HG02852 (cell line): ENCODE results near the gene MBD4.
"Not testable (repeated sequence)": the region's sequence is repeated elsewhere in the genome, so short reads cannot be mapped to it uniquely, and the experiment has no call there.

Source experiments
- ATAC-seq: cut with Tn5 transposase; IDR thresholded peaks from one replicate; pipeline ENCODE4 v1.9.1; 2021; ENCODE audit warnings: mild to moderate bottlenecking, moderate library complexity; ENCODE audit not compliant: unreplicated experiment

Gene MBD4

DNA sequence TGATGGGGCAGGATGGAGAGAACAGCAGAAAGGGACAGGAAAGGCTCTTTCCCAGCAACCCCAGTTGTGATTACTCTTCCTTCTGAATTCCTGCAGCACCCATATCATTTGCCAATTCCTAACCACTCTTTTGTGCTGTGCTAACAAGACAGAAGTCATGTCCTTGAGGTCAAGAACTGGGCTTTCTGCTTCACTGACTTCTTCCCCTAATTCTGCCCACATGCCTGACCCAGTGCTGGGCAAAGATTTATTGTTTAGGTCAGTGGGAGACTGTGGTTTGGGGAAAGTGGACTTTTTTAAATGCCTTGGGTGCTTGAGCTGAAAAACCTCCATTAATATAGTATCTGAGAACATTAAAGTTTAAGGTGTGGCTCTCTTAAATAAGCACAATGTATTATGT, 7.1 kb downstream of the MBD4 start:
- no peak for ATAC-seq

DNA sequence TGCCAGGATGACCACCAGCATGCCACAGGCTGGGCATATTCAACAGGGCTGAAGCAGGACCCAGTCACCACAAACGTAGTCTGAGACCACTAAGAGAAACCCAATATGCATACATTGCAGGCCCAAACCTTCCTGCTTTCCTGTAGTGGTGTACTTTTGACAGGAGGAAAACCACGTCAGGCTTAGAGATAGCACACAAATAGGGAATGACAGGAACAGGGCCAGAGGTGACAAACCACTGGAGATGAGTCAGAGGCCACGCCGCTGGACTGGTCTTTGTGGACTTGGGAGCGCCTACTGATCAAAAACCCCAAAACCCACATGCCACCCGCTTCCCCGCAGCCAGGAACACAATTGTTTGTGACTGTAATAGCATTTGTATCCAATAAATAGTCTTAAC, 7.7 kb downstream of the MBD4 start:
- ATAC-seq: no peak

DNA sequence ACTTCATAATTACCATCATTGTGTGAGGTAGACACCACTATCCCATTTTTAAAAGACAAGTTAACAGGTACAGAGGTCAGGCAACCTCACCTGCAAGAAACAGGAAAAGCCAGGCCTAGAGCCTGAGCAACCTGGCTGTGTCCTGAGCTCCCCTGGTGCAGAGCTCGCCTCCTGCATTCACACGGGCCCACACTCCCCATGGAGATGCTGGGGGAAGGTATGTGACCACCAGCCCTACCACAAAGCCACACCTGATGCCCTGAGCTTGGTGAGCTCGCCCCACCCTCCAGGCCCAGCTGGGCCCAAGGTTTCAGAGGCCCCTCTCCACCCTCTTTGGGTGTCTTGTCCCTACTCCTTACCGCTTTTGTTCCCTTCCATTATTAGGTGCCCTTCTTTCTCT, 10.1 kb downstream of the MBD4 start:
- no peak for ATAC-seq

DNA sequence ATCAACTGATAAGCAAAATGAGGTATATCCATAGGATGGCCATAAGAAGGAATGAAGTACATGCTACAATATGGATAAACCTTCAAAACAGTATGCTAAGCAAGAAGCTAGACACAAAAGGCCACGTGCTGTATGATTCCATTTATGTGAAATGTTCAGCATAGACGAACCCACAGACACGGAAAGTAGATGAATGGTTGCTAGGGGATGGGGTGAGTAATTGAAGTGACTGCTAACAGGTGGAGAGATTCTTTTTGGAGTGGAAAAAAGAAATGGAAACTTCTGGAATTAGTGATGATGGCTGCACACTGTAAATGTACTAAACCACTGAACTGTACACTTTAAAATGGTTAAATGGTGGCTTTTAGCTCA, 10.7 kb downstream of the MBD4 start:
- ATAC-seq: no peak

DNA sequence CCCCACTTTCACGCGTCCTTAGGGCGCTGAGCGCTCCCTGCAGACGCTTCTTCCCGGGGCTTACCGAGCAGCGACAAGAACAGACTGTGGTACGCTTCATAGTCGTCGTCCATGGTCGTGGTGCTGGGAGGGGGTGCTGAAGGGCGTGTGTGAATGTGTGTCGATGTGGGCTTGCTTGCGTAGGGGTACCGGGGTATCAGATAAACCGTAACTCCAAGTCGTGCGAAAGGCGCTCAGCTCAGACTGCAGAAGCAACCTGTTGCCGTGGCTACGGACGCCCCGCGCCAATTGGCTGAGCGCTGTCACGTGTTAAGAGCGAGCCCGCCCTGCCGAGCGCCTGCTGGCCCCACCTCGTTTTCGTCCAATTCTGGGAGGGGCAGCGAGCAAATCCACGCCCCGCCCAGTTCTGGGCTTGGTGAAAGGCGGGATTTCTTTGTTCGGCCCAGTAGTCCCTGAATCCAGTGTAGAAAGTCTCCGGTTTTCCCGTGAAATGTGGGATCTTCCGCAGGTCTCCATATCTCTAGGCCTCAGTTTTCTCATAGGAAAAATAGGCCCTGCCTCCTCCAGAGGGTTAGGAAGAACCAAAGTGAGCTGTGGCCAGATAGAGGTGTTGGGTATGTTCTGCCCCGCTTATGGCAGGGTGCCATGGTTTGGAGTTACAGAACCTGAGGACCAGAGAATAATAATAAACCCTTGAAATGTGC, 11.2 kb downstream of the MBD4 start, which contains the start of gene EFCAB12:
Gene EFCAB12 (minus strand): TSS at position 261 of the 704 bp plus-strand sequence. CDS start 148 bp downstream, at position 113.
- ATAC-seq: peak; percentile 89

DNA sequence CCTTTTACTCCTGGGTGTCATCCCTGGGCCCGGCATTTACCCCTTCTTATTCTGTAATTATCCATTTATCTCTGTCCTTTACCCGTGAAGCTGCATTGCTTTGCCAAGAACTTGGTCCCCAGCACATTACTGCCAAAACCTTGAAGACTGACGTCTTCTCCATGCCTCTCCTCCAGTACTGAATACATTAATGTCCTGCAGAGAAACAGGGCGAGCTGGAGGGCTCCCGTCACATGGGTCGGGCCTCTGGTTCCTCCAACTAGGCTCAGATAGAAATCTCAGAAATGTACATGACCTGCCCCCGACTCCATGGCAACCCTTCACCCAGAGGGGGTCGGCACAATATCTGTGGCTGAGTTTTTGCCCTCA, 11.8 kb downstream of the MBD4 start:
- no peak for ATAC-seq

DNA sequence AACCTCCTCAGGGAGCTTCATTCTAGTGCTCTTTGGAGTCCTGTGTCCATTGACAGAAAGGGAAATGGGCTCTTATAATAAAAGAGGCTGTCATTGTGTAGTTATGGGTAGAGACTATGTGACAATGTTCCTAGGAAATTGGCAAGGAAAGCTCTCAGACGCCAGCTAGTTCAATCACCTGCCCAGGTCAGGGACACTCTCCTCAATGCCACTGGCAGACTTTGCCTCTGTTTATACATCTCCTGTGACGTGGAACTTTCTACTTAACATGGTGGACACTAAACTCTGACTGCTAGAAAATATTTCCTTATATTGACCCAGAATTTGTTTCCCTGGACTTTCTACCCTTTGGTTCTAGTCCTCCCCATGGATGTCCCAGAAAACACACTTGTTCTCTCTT, 14.1 kb downstream of the MBD4 start:
- ATAC-seq: no peak

DNA sequence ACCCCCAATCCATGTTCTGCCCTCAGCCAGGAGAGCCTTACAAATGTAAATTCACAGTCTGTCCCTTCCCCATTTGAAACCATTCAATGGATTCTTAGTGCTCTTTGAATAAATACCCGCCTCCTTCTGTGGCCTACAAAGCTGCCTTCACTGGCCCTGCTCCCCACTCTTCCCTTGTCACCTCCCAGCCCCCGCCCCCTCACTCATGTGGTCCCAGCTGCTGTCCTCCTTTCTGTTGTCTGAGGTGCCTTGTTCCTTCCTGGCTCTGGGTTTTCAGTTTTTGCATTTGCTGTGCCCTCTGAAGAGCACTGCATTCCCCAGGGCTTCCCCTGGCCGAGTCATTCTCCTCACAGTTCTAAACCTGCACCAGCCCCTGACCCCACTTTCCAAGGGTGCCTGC, 14.5 kb downstream of the MBD4 start:
- no peak for ATAC-seq

DNA sequence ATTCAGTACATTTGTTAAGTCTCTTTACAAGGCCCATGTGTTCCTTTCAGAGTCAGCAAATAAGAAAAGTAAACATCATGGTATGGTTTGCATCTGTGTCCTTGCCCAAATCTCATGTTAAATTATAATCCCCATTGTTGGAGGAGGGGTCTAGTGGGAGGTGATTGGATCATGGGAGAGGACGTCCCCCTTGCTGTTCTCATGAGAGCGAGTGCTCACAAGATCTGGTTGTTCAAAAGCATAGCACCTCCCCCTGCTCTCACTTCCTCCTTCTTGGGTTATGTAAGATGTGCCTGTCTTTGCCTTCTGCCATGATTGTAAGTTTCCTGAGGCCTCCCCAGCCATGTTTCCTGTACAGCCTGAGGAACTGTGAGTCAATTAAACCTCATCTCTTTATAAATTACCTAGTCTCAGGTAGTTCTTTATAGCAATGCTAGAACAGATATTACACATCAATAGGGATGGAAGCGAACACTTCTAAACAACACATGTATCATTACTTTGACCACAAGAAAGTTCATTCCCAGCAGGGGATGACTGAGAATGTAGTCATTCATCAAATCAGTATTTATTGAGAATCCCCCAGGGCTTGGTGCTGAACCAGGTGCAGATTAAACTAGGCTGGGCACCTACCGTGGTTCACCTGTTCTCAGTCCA, 15.4 kb downstream of the MBD4 start:
- peak; percentile 70 for ATAC-seq

DNA sequence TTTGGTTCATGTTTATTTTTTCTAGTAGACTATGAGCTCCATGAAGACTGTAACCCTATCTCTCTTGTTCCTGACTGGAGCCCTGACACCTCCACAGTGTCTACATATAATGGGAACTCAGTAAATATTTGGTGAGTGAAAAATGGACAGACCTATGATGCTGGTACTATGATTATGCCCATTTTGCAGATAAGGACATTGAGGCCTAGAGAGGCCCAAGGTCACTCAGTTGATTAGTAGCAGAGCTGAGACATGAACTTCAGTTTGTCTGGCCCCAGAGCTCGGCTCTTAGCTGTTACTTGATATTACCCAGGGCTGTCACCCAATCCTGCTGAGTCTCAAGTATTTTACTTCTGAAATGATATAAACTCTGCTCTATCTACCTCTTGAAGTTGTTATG, 16.9 kb downstream of the MBD4 start:
- no peak for ATAC-seq

DNA sequence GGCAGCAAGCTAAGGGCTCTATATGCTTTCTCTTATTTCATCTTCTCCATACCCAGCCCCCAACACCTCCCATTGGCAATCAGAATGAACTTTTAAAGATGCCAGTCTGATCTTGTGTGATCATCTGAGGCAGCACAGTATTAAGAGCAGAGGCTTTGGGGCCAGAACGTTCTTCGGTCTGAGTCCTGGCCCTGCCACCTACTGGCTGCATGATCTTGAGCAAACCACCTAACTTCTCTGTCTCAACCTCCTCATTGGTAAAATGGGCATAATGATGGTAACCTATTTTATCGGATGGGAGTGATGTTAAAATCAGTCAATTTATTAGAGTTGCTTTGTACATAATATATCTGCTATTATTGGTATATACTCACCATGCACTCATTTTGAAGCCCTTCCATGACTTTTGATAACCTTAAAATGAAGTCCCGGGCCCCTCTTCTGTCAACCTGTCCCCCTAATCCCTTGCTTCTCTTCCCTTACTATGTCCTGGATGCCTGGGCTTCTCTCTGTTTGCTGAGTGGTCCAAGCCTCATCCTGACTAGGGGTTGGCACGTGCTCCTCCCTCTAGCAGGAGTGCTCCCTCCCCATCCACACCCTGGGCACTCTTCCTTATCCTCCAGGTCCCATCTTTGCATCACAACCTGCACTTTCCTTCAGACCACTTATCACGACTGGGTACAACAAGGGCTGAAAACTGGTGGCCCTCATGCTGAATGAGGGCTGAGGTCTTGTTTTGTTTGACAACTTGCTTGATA, 17.6 kb downstream of the MBD4 start:
- no peak for ATAC-seq

DNA sequence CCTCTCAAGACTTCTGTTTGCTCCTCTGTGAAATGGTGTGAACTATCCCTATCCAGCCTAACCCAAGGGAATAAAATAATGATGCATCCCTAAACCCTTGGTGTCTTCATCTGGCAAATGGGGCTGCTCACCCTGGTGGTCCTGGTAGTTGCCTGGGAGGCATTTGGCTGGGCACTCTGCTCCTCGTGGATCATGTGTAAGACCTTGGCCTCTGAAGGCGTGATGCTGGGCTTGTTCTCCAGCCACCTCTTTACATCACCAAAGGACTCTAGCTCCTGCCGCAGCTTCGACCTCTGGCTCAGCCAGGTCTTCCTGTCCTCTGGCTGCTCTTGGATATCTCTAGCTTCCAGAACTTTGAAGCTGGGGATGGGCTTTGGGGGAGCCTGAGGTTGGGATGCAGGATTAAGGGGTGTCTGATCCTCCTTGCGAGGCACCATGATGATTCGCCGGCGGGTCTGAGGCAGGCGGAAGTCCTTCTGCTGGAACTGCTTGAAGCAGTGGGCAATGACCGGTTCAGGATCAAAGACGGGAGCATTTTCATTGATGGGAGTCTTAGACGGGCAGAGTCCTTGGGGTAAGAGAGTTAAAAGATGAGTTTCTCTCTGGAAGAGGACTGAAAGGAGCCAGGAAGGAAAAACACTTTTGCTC, 18.4 kb downstream of the MBD4 start:
- no peak for ATAC-seq

DNA sequence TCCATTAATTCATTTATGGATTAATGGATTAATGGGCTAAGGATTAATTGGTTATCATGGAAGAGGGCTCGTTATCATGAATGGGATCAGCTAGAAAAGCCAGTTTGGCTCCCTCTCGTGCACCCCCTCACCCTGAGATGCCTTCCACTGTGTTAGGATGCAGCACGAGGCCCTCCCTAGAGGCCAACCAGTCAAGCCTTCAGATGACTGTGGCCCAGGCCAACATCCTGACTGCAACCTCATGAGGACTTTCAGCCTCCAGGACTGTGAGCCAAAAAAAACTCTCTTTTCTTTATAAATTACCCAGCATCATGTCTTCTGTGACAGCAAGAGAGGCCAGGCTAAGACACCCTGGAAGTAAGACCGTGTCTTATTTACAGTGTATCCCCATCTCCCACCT, 20.3 kb downstream of the MBD4 start:
- ATAC-seq: no peak

DNA sequence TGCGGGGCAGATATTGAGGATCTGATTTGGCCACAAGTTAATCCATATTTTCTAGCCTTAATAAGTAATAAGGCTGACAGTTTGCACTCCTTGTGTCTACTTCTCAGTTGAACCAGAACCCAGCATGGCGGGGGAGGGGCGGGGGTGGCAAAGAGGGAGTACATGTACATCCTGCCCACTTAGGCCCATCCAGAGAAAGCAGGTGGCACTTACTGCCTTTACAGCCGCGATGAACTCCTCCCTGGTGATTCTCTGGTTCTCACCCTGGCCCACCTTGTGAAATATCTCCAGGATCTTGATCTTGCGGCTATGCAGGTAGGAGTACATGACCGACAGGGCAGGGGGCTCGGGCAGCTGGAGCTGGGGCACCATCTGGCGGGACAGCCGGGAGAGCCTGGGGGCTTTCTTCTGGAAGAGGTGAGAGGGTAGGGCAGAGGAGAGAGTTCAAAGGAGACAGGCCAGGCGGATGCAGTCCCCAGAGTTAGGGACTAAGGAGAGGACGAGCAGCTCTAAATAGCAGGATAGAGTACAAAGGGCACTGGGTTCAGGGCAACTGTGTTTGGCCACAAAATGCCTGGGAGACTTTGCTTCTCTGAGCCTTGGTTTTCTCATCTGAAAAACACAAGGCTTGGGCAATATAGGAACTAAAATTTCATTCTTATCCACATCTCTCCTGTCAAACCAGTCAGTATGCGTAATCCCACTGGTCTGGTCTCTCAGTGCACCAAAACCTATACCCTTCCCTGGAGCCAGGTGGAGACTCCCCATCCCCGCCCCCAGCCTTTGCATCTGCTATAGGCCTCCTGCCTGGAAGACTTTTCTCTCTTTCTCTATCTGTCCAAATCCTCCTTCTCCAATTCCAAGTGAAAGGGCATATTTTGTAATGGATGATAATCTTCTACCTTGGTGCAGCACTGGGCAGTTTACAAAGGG, 21.4 kb downstream of the MBD4 start:
- no peak for ATAC-seq

DNA sequence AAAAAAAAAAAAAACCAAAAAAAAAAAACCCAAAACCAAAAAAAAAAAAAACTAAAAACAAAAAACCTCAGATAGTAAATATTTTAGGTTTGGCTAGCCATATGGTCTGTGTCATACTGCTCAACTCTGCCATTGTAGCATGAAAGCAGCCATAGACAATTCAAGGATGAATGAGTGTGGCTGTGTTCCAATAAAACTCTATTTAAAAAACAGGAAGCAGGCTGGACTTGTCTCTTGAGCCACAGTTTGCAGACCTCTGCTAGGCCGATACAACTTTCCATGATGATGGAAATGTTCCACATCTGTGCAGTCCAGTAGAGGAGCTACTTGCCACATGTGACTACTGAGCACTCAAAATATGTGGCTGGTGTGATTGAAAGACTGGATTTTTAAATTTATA, 22.4 kb downstream of the MBD4 start:
- no peak for ATAC-seq

DNA sequence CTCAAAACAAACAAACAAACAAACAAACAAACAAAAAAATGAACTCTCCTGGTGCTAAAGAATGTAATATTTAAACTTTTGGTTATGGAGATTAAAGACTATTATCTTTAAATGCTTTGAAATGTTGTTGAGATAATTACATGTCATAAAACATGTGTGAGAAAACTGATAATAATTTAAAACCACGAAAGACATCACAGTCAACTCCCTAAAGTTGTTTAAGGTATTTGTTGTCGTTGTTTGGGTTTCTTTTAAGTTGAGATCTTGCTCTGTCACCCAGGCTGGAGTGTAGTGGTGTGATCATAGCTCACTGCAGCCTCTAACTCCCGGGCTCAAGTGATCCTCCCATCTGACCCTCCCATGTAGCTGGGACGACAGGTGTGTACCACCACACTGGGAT, 23.3 kb downstream of the MBD4 start:
- no peak for ATAC-seq

DNA sequence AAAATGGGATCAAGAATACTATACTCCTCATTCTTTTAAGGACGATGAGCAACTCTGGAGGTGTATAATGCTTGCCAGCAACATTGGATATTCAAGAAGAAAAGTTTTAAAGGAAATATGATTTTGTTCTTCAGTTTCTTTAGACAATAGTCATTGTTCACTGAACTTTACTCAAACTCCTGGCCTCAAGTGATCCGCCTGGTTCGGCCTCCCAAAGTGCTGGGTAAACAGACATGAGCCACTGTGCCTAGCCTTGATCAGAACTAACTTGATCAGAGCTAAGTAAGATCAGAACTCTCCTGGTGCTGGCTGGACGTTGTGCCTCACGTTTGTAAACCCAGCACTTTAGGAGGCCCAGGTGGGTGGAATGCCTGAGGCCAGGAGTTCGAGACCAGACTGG, 23.9 kb downstream of the MBD4 start:
- ATAC-seq: no peak

DNA sequence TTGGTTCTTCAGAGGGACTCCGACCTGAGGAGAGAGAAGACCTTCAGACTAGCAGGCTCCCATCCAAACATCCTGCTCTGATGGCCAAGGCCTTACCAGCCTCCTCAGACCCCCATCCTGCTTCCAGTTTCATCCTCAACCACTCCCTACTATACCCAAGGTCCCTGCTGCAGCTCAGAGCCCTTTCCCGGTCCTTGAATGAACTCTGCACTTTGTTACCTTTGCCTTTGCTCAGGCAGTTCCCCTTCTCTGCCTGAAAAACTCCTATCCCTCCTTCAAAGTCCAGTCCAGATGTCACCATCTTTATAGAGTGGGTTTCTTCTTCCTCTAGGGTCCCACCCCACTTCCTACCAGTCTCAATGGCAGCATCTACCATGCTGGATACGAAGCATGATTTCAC, 24.4 kb downstream of the MBD4 start:
- no peak for ATAC-seq

DNA sequence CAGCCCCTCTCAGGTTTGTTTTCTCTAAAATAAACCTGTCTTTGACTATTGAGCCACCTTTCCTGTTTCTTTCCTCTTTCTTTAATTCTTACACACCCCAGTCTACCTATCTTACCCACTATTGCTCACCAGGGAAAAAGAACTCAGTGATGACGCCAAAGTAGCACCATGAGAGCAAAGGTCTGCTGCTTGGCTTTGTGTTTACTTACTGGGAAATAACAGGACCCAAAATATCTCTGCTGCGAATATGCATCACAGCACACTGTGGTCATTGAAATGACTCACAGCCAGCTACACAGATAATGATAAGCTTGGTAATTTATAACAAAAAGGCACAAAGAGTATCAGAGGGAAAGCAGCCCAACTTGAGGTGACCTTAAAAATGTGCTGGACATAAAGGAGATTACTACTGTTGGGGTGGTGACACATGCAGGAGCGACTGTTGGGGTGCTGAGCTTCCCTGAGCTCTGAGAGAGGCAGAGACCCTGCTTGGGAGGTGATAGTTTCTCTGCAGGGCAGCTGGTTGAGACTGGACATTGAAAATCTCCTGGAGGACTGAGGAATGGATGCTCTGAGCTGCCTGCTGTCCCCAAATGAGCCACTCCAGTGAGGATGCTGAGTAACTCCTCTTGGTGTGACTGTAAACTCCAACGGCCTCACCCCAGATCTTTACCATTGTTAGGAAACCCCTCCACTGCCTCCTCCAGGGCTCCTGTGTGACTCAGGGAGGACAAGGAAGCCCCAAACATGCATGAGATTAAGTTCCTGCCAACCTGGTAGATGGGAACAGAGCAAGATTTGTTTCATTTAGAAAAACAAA, 25.9 kb downstream of the MBD4 start:
- ATAC-seq: peak; percentile 89

DNA sequence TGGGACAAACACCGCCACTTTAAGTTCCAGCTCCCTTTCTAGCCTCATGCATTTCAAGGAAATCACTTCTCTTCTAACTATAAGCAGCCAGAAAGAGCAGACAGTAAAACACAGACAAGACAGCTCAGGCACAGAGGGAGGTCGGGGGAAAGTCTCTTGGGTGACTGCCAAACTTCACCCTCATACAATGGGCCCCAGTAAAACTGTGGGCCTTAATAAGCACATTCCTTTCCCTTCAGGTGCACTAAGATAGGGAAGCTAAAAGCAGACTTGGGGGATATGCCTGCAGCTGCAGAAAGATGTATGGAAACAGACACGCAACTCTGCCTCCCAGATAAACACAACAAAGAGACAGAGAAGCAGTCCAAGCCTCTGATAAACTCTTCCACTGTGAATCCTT, 26.5 kb downstream of the MBD4 start:
- not testable (repeated sequence) for ATAC-seq
